Astrocyte (in vitro differentiated cells and primary cell): ENCODE measurements around the gene LARGE1.

Source experiments
- CTCF ChIP-seq: IDR thresholded peaks from 2 replicates; pipeline ENCODE4 v1.5.1; 2011; ENCODE audit warnings: low read depth, mild to moderate bottlenecking, inconsistent platforms, low read length, moderate library complexity; ENCODE audit not compliant: insufficient read depth
- EZH2 ChIP-seq: IDR thresholded peaks from 2 replicates; pipeline ENCODE4 v1.6.1; 2012; ENCODE audit warnings: mild to moderate bottlenecking, low read length, inconsistent platforms; ENCODE audit not compliant: insufficient read depth

- no peak for TF ChIP-seq CTCF
- no peak for TF ChIP-seq EZH2
Observed at GRCh38 chr22:33677536-33677935, 242.7 kb downstream of the LARGE1 start.
